Activated CD4-positive, alpha-beta T cell treated with anti-CD3 and anti-CD28 coated beads for 24 hours (primary cell): ENCODE results near the gene PRPF31.
A peak's percentile ranks its signal among the peaks of the same experiment; 100 is the strongest.
"Not testable (repeated sequence)": the region's sequence is repeated elsewhere in the genome, so short reads cannot be mapped to it uniquely, and the experiment has no call there.

Source experiments
- DNase-seq, 2 donors: peaks; one replicate each; pipeline ENCODE4 v3.0.0-alpha.2; 2020; ENCODE audit warnings: low read depth in 2 of 2

PRPF31 gene, protein sequence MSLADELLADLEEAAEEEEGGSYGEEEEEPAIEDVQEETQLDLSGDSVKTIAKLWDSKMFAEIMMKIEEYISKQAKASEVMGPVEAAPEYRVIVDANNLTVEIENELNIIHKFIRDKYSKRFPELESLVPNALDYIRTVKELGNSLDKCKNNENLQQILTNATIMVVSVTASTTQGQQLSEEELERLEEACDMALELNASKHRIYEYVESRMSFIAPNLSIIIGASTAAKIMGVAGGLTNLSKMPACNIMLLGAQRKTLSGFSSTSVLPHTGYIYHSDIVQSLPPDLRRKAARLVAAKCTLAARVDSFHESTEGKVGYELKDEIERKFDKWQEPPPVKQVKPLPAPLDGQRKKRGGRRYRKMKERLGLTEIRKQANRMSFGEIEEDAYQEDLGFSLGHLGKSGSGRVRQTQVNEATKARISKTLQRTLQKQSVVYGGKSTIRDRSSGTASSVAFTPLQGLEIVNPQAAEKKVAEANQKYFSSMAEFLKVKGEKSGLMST

DNA sequence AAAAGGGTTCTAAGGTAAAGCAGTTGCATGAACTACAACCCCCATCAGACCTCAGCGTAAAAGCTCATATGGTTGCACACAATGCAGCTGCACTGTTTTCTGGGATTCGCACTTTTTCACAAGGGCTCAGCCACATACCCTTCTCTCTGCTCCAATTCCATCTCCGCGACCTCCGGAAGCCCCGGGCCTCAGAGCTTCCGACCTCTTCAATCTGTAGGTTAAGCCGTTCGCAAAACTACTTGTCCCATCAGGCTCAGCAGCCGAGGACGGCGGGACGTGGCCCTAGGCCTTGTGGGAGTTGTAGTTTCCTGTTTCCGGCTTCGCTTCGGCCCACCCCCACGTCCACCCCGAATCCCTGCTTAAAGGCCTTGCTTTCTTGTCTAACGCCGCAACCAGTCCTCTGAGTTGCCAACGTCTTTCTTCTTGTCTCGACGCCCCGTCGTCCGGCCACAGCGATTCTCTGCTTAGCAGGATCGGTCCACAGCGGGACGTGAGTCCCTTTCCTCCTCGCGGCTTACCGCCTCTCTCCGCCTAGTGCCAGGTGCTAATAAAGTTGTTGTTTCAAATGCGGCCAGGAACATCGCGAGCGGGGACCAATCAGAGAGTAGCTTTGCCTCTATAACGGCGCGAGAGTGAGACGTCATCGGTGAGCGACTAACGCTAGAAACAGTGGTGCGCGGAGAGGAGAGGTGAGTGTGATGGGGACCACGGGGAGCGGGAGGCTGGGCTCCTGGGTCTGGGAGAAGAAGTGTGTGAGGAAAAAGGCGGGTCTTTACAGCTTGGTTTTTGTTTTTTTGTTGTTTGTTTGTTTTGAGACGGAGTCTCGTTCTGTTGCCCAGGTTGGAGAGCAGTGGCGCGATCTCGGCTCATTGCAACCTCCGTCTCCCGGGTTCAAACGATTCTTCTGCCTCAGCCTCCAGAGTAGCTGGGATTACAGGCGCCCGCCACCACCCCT lies at the start of gene PRPF31, which contains the start of gene TFPT:
PRPF31 (plus strand) TSS at position 646 of the 955 bp plus-strand sequence. CDS start 2,525 bp downstream, outside the sequence.
TFPT (minus strand) TSS at position 549 of the 955 bp plus-strand sequence; CDS start at position 161, 388 bp downstream.
- peak; percentile 89 to 95 for DNase-seq

DNA sequence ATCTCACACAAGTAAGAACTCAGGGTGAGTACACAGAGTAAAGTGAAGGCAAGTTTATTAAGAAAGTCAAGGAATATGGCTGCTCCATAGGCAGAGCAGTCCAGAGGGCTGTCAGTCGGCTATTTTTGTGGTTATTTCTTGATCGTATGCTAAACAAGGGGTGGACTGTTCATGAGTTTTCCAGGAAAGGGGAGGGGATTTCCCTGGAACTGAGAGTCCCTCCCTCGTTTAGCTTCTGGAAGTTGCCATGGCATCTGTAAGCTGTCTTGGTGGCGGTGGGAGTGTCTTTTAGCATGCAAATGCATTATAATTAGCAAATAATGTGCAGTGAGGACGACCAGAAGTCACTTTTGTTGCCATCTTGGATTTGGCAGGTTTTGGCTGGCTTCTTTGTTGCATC lies 46.1 kb upstream of the PRPF31 start:
- DNase-seq = no peak

DNA sequence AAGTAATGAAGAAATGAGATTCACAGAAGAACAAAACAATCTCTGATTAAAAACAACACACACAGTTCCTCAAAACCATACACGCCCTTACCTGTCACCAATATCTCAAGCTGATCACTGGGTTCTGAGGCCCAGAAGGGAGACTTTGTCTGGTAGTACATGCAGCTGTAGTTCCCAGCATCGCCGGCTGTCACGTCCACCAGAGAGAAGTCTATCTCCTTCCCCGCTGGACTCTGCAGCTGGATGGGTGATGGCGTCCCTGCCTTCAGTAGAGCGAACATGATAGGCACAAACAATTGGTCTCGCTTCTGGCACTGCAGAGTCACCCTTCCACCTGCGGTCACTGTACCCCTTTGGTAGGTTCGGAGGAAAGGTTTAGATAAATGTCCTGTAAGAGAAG lies 41.7 kb upstream of the PRPF31 start:
- DNase-seq = no peak

DNA sequence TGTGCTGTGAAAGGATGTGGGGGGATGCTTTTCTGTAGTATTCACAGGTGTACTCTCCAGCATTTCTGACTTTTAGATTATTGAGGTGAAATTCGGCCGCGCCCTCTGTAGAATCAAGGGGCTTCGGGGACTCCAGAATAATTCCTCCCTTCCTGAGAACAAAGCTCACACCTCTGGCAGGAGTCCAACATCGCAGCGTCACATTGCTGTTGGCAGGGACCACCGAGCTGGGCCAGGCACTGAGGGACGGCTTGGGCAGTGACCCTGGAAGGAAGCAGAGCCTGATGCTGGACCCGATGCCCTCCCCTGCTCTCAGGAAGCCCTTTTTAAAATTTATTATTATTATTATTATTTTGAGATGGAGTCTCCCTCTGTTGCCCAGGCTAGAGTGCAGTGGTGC lies 40.7 kb upstream of the PRPF31 start:
- DNase-seq = no peak

DNA sequence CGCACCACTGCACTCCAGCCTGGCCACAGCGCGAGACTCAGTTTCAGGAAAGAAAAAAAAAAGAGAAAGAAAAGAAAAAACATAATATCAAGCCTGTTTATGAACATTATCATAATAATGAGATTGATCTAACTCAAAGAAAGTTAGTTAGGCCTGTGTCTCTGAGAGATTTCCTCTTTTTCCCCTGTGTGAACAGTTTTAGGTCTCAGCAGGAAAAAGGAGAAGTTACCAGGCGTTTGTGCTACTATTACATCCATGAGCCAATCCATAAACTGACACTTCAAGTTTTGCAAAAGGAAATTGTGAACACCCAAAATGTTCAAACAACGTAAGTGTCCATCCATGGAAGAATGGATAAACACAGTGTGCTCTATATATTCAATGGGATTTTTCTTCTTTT lies 38.2 kb upstream of the PRPF31 start:
- DNase-seq = no peak

DNA sequence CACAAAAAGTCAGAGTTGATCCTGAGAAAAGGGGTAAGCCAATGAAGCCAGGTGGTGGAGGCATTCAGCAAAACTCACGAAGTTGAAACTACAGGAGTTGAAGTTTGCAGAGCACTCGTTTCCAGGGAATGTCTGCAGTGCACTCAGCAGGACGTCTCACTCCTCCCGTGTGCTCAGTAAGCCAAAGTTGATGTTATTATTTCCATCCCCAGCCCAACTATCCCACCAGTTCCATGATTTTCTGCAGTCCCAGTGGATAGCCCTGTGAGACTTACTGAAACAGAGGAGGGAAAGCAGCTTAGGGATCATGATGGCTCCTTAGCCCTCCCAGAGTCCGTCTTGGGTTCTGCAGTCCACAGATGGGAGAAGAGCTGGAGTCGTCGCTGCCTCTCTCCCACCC lies 34.5 kb upstream of the PRPF31 start, which contains the start of gene TARM1:
TARM1 (minus strand) TSS at position 334 of the 400 bp plus-strand sequence; CDS start at position 309, 25 bp downstream.
- no peak for DNase-seq

DNA sequence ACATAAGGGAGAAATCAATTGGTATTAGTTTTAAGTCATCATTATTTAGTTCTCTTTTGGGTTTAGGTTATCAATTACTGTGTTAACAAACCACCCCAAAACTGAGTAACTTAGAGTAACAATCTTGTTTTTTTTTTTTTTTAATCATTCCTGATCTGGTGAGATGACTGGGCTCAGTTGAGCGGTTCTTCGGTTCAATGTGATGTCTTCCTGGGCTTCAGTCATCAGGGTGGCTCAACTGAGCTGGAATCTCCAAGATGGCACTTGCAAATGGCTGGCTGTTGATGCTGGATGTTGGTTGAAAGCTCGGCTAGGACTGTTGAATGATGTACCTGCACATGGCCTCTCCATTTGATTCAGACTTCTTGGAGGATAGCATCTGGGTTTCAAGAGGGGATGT lies 31.1 kb upstream of the PRPF31 start:
- DNase-seq = no peak

DNA sequence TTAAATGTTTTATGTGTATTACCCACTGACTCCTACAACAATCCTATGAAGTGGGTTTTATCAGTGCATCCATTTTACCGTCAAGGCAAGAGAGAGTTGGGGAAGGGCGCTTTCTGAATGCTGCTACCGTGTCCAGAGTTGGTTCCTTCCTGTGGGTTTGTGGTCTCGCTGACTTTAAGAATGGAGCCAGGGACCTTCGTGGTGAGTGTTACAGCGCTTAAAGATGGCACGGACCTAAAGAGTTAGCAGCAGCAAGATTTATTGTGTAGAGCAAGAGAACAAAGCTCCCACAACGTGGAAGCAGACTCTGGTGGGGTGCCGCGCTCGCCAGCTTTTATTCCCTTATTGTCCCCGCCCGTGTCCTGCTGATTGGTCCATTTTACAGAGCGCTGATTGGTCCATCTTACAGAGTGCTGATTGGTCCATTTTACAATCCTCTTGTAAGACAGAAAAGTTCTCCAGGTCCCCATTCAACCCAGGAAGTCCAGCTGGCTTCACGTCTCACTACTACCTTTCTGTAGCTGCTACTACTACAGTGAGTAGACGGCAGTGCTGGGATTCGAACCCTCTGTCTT lies 21.0 kb upstream of the PRPF31 start:
- DNase-seq = no peak

DNA sequence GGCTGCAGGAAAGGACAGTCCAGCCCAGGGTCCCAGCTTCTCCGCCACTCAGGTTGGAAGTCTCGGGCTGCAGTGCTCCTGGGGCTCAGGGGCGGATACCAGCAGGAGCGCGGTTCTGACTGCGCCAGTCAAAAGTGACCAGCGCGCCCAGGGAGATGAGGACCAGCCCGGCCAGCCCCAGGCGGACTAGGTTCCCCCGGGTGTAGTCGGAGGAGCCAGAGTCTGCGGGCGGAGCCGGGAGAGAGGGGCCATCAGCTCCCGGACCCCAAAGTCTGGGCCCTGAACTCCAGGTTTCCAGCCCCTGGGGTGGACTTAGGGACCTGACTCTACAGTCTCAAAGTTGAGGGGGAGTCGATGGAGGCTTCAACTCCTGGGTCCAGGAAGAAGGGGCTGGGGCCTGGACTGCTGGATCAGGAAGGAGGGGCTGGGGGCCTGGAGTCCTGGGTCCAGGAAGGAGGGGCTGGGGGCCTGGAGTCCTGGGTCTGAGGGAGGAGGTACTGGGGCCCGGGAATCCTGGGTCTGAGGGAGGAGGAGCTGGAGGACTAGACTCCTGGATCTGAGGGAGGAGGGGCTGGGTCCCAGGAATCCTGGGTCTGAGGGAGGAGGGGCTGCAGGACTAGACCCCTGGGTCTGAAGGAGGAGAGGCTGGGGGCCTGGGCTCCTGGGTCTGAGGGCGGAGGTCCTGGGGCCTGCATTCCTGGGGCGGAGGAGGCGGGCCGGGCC lies 20.3 kb upstream of the PRPF31 start:
- DNase-seq = no peak

DNA sequence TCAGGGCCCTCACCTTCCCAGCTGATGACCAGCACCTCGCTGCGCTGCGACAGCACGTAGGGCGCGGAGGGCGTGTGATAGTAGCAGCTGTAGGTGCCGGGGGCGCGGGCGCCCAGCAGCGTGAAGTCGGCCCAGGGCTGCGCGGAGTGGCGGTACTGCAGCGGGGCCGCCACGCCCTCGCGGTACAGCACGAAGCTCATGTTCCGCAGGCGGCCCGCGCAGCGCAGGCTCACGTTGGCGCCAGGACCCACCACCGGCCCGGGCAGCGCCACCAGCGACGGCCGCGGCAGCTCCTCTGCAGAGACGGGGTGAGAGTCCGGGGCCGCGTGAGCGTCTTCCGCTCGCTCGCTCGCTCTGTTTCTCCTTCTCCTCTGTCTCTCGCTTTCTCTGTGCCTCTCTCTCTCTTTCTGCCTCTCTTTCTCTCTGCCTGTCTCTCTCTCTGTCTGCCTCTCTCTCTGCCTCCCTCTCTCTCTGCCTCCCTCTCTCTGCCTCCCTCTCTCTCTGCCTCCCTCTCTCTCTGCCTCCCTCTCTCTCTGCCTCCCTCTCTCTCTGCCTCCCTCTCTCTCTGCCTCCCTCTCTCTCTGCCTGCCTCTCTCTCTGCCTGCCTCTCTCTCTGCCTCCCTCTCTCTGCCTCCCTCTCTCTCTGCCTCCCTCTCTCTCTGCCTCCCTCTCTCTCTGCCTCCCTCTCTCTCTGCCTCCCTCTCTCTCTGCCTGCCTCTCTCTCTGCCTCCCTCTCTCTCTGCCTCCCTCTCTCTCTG lies 19.5 kb upstream of the PRPF31 start:
- not testable (repeated sequence) for DNase-seq

DNA sequence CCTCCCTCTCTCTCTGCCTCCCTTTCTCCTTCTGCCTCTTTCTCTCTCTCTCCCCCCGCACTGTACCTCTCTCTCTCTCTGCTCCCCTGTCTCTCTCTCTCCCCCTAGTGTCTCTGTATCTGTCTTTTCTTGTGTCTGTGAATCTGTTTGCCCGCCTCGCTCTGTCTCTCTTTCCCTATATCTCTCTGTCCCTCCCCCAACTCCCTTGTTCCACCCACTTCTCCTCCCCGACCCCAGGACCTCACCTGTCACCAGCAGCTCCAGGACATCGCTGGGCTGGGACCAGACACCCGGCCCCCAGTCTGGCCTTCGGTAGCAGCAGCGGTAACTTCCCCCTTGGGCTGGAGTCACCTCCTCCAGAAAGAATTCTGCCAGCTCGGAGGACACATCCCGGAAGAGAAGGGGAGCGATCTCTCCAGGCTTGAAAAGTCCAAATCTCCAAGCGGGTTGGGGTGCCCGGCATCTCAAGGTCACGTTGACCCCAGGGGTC lies 18.9 kb upstream of the PRPF31 start:
- no peak for DNase-seq

DNA sequence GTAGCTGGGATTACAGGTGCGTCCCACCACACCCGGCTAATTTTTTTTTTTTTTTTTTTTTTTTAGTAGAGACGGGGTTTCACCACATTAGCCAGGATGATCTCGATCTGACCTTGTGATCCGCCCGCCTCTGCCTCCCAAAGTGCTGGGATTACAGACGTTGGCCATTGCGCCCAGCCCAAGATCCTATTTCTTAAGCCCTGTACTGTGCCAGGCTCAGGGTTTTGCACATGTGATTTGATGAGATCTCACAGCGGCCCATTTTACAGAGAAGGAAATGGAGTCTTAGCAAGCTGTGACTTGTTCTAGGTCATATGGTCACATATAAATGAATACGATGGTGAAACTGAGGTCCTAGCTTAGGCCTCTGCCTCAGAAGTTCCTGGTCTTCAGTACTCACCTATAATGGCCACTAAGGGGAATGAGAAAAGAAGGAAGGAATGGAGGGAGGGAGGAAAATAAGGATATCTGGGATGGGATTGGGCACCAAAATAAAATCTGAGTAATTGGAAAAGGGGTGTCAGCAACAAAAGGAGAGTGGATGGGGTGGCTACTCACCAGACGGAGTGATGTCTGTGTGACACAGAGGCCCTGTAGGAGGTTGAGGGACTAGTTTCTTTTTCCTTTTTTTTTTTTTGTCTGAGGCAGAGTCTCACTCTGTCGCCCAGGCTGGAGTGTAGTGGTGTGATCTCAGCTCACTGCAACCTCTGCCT lies 16.2 kb upstream of the PRPF31 start:
- no peak for DNase-seq

DNA sequence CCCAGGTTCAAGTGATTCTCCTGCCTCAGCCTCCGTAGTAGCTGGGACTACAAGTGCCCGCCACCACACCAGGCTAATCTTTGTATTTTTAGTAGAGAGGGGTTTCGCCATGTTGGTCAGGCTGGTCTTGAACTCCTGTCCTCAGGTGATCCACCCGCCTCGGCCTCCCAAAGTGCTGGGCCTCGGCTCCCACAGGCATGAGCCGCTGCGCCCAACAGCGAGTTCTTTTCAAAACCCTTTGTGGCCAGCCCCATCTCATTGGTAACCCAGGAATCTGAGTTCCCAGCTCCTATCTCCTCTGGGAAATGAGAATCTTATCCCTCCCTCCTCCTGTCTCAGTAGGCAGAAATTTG lies 15.7 kb upstream of the PRPF31 start:
- not testable (repeated sequence) for DNase-seq

DNA sequence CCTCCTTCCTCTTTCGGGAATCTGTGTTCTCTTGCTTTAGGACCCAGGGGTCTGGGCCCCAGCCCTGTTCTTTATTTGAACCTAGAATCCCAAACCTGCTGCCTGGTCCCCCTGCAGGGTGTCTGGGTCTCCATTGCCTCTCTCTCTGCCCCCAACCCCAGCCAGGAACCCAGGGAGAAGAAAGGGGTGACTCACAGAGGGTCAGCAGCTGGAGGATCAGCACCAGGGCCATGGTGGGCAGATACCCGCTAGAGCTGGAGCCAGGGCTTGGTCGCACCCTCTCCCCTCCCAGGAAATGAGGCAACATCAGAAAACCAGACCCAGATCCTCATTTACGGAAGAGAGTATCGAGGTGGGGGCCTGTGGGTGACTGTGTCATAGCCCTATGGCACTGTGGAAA lies 15.0 kb upstream of the PRPF31 start, which contains the start of gene OSCAR:
OSCAR (minus strand) TSS at position 243 of the 400 bp plus-strand sequence; CDS start at position 232, 11 bp downstream.
- no peak for DNase-seq

DNA sequence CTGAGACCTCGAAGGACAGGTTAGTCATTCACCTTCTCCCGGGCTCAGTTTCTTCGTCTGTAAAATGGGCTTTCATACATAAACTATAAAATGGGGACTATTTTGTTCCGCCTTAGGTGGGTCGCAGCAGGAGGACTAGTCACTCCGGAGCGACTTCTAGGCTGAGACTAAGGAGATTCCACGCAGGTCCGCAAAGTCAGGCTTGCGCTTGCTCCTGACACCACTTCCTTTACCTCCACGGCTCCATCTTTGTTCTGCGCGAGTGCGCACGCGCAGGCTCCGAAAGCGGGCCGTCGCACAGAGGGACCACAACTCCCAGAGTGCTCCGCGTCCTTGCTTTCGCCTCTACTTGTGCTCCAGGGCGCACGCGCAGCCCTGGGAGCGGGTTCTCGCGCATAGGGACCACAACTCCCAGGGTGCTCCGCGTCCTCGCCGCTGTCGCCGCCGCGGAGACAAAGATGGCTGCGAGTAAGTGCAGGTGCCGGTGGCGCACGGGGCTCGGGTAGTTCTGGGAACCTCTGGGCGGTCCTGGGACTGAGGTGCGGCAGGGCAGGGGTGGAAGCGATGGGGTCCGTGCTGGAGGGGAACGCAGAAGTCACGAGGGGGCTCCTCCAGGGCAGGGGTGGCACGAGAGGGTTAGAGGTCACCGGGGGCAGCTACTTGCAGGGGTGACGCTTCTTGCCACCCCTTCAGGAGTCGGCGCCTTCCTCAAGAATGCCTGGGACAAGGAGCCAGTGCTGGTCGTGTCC lies 13.0 kb upstream of the PRPF31 start, which contains the start of gene NDUFA3:
NDUFA3 (plus strand) TSS at position 435 of the 749 bp plus-strand sequence; CDS start at position 459, 24 bp downstream.
- DNase-seq = peak; percentile 94 to 95

DNA sequence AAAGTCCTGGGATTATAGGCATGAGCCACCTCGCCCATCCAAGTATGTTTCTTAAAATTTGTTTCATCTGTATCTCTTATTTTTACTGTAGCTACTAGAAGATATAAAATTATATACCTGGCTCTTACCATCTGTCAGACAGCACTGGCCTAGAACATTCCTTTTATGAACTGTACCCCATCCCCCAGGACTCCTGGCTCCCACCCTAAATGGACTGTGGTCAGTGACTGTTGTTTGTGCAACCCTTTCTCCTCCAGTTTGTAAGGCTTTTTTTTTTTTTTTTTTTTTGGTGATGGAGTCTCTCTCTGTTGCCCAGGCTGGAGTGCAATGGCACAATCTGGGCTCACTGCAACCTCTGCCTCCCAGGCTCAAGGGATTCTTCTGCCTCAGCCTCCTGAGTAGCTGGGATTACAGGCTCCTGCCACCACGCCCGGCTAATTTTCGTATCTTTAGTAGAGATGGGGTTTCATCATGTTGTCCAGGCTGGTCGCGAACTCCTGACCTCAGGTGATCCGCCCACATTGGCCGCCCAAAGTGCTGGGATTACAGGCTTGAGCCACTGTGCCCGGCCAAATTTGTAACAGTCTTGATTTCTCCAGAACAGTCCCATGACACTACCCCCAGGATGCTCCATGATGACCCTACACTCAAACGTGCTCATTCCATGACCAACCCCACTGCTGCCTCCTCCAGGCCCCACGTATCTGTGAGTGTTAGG lies 10.4 kb upstream of the PRPF31 start:
- DNase-seq = no peak

DNA sequence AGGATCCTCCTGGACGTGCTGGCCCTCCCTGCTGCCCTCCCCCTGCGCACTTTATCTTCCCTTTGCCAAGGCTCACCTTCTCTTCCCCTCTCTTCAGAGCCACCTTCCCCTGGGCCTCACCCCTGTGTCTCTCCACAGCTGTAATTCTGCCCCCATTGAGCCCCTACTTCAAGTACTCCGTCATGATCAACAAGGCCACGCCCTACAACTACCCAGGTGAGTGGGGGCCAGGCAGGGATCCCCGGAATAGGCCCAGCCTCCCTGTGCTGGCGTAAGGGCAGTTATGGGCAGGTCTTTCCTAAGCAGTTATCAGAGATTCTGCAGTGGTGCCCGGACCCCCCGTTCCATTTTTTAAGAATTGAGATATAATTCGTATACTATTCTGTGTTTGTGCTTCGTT lies 9.8 kb upstream of the PRPF31 start:
- no peak for DNase-seq

DNA sequence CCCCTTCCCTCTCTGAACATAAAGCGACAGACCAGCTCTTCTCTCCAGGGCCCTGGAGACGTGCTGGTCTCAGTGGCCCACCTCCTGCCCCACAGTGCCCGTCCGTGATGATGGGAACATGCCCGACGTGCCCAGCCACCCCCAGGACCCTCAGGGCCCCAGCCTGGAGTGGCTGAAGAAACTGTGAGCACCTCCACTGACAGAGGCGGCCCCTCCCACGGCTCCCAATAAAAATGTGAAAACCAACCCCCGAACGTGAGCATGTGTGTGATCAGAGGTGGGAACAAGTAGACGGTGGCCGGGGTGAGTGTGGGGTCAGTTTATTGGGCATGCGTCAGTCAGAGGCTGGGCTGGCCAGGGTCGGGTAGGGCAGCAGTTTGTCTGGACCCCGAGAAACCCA lies 8.8 kb upstream of the PRPF31 start:
- DNase-seq = no peak
